Measurements from ENCODE around the gene GSTK1. TPM values are rescaled to one million over a fixed set of nuclear protein-coding genes. Genes with fewer than 3 reads are reported as not detected.
A peak's percentile ranks its signal among the peaks of the same experiment; 100 is the strongest.

GSTK1 gene
- polyA plus RNA-seq, 1 donor from 2014 or later, result 329 TPM

- peaks cover 8 to 23% (median 11%) of the 10 kb centered on the region in 3 donors for H3K9me3 Mint-ChIP-seq
- H3K27me3 Mint-ChIP-seq, result peaks cover 6% of the 10 kb centered on the region
Measured at GRCh38 chr7:143233816-143234532, 29.3 kb upstream of the GSTK1 start.

GRCh38 chr7:143234533-143234875 is 28.7 kb upstream of the GSTK1 start:
- Mint-ChIP-seq H3K9me3 (peaks cover 8 to 23% (median 12%) of the 10 kb centered on the region in 3 donors), H3K27ac (no peak overlapping the region), H3K4me1 (no peaks in the 10 kb centered on the region), H3K4me3 (no peak overlapping the region), H3K27me3 (peaks cover 7% of the 10 kb centered on the region), H3K36me3 (no peaks in the 10 kb centered on the region)

More at GRCh38 chr7:143233816-143234532, 29.3 kb upstream of the GSTK1 start:
- Mint-ChIP-seq H3K27ac (no peak overlapping the region), H3K4me1 (no peaks in the 10 kb centered on the region), H3K4me3 (no peak overlapping the region), H3K36me3 (no peaks in the 10 kb centered on the region)

GRCh38 chr7:143235561-143235960 is 27.7 kb upstream of the GSTK1 start:
- H3K4me3 Mint-ChIP-seq, result no peak overlapping the region
- H3K36me3 Mint-ChIP-seq, result no peaks in the 10 kb centered on the region
- H3K9me3 Mint-ChIP-seq, result peaks cover 8 to 23% (median 12%) of the 10 kb centered on the region in 3 donors
- H3K4me1 Mint-ChIP-seq, result peaks cover 0 to 1% (median under 1%) of the 10 kb centered on the region in 3 donors
- H3K27ac Mint-ChIP-seq, result no peak overlapping the region
- H3K27me3 Mint-ChIP-seq, result peaks cover 7% of the 10 kb centered on the region

- H3K27ac Mint-ChIP-seq, result no peak overlapping the region
- peaks cover 8 to 23% (median 12%) of the 10 kb centered on the region in 3 donors for H3K9me3 Mint-ChIP-seq
- peaks cover 4 to 5% (median 5%) of the 10 kb centered on the region in 3 donors for H3K4me1 Mint-ChIP-seq
- H3K36me3 Mint-ChIP-seq, result no peaks in the 10 kb centered on the region
- peaks cover 8% of the 10 kb centered on the region for H3K27me3 Mint-ChIP-seq
- no peak overlapping the region for H3K4me3 Mint-ChIP-seq
Measured at GRCh38 chr7:143236408-143236990, 26.7 kb upstream of the GSTK1 start.

GRCh38 chr7:143237366-143237765 is 25.9 kb upstream of the GSTK1 start:
- no peaks in the 10 kb centered on the region for H3K36me3 Mint-ChIP-seq
- H3K4me1 Mint-ChIP-seq, result peaks cover 5 to 6% (median 5%) of the 10 kb centered on the region in 3 donors
- no peak overlapping the region for H3K27ac Mint-ChIP-seq
- H3K9me3 Mint-ChIP-seq, result peaks cover 8 to 23% (median 12%) of the 10 kb centered on the region in 3 donors
- no peak overlapping the region for H3K4me3 Mint-ChIP-seq
- H3K27me3 Mint-ChIP-seq, result peaks cover 8% of the 10 kb centered on the region

GRCh38 chr7:143238289-143238980 is 24.8 kb upstream of the GSTK1 start:
- Mint-ChIP-seq H3K4me3 (no peak overlapping the region), H3K27me3 (peaks cover 9% of the 10 kb centered on the region), H3K9me3 (peaks cover 8 to 23% (median 12%) of the 10 kb centered on the region in 3 donors), H3K27ac (no peak overlapping the region), H3K36me3 (no peaks in the 10 kb centered on the region), H3K4me1 (peaks cover 5 to 8% (median 6%) of the 10 kb centered on the region in 3 donors)

GRCh38 chr7:143239813-143240212 is 23.4 kb upstream of the GSTK1 start:
- peaks cover 10% of the 10 kb centered on the region for H3K27me3 Mint-ChIP-seq
- no peak overlapping the region for H3K4me3 Mint-ChIP-seq
- peaks cover 5 to 15% (median 6%) of the 10 kb centered on the region in 3 donors for H3K4me1 Mint-ChIP-seq
- peaks cover 8 to 23% (median 12%) of the 10 kb centered on the region in 3 donors for H3K9me3 Mint-ChIP-seq
- no peak overlapping the region for H3K27ac Mint-ChIP-seq
- H3K36me3 Mint-ChIP-seq, result no peaks in the 10 kb centered on the region

- no peak overlapping the region for H3K27ac Mint-ChIP-seq
- H3K27me3 Mint-ChIP-seq, result peaks cover 7% of the 10 kb centered on the region
- peaks cover 8 to 20% (median 12%) of the 10 kb centered on the region in 3 donors for H3K9me3 Mint-ChIP-seq
- H3K36me3 Mint-ChIP-seq, result no peaks in the 10 kb centered on the region
- H3K4me3 Mint-ChIP-seq, result peak overlapping the region in 1 of 4 donors; percentile 53
- H3K4me1 Mint-ChIP-seq, result peaks cover 7 to 15% (median 11%) of the 10 kb centered on the region in 3 donors
Measured at GRCh38 chr7:143240291-143241168, 22.7 kb upstream of the GSTK1 start.

GRCh38 chr7:143242306-143242705 is 20.9 kb upstream of the GSTK1 start:
- H3K9me3 Mint-ChIP-seq, result peaks cover 0 to 4% (median 2%) of the 10 kb centered on the region in 3 donors
- no peak overlapping the region for H3K4me3 Mint-ChIP-seq
- no peaks in the 10 kb centered on the region for H3K36me3 Mint-ChIP-seq
- no peak overlapping the region for H3K27ac Mint-ChIP-seq
- H3K27me3 Mint-ChIP-seq, result peaks cover 8% of the 10 kb centered on the region
- H3K4me1 Mint-ChIP-seq, result peaks cover 20 to 24% (median 23%) of the 10 kb centered on the region in 3 donors

- peaks cover 20 to 25% (median 24%) of the 10 kb centered on the region in 3 donors for H3K4me1 Mint-ChIP-seq
- no peaks in the 10 kb centered on the region for H3K36me3 Mint-ChIP-seq
- peaks cover 8% of the 10 kb centered on the region for H3K27me3 Mint-ChIP-seq
- H3K9me3 Mint-ChIP-seq, result peaks cover 0 to 2% (median 0%) of the 10 kb centered on the region in 3 donors
- no peak overlapping the region for H3K27ac Mint-ChIP-seq
- no peak overlapping the region for H3K4me3 Mint-ChIP-seq
Measured at GRCh38 chr7:143243111-143243510, 20.1 kb upstream of the GSTK1 start.

GRCh38 chr7:143243614-143244013 is 19.6 kb upstream of the GSTK1 start:
- Mint-ChIP-seq H3K4me1 (peaks cover 20 to 27% (median 25%) of the 10 kb centered on the region in 3 donors), H3K4me3 (no peak overlapping the region), H3K27me3 (peaks cover 8% of the 10 kb centered on the region), H3K9me3 (peaks cover 0 to 2% (median 0%) of the 10 kb centered on the region in 3 donors), H3K27ac (peak overlapping the region in 1 of 3 donors; percentile 81), H3K36me3 (no peaks in the 10 kb centered on the region)

- Mint-ChIP-seq H3K4me1 (peaks cover 20 to 29% (median 25%) of the 10 kb centered on the region in 3 donors), H3K36me3 (no peaks in the 10 kb centered on the region), H3K4me3 (no peak overlapping the region), H3K27ac (no peak overlapping the region), H3K9me3 (peaks cover 0 to 4% (median 0%) of the 10 kb centered on the region in 3 donors), H3K27me3 (peaks cover 7% of the 10 kb centered on the region)
Measured at GRCh38 chr7:143244321-143244720, 18.9 kb upstream of the GSTK1 start.

- Mint-ChIP-seq H3K4me1 (peaks cover 20 to 34% (median 31%) of the 10 kb centered on the region in 3 donors), H3K27ac (peak overlapping the region in 1 of 3 donors; percentile 60), H3K27me3 (peaks cover 7% of the 10 kb centered on the region), H3K36me3 (peaks cover 5% of the 10 kb centered on the region), H3K4me3 (peak overlapping the region in 1 of 4 donors; percentile 20), H3K9me3 (peaks cover 0 to 5% (median 4%) of the 10 kb centered on the region in 3 donors)
Measured at GRCh38 chr7:143245123-143245522, 18.1 kb upstream of the GSTK1 start.

- Mint-ChIP-seq H3K9me3 (peaks cover 0 to 6% (median 5%) of the 10 kb centered on the region in 3 donors), H3K27ac (no peak overlapping the region), H3K4me1 (peaks cover 33 to 48% (median 43%) of the 10 kb centered on the region in 3 donors), H3K27me3 (peaks cover 5% of the 10 kb centered on the region), H3K36me3 (peaks cover 5% of the 10 kb centered on the region), H3K4me3 (peak overlapping the region in 2 of 4 donors; percentile 47 to 56)
Measured at GRCh38 chr7:143247372-143247771, 15.9 kb upstream of the GSTK1 start.
